Fibroblast of villous mesenchyme (primary cell): ENCODE data around the gene CDSN. TPM values are rescaled to one million over a fixed set of nuclear protein-coding genes. Genes with fewer than 3 reads are reported as not detected.

Experiments used
- DNase-seq: peaks from one replicate; pipeline ENCODE4 v3.0.0-alpha.2; 2010; ENCODE audit warnings: low read depth
- H3K4me3 ChIP-seq: 2 replicates; pipeline ENCODE4 v1.5.1; 2011; ENCODE audit warnings: low read depth, mild to moderate bottlenecking, low read length
- CTCF ChIP-seq: IDR thresholded peaks from 2 replicates; pipeline ENCODE4 v1.5.1; 2012; ENCODE audit warnings: low read depth, mild to moderate bottlenecking, low read length; ENCODE audit not compliant: insufficient read depth
- total RNA-seq: library from RNA; depleted of rRNA; stranded (reverse); fragments of >200 nt; gene quantifications from 2 replicates; pipeline ENCODE4 v1.2.3, GENCODE V29; 2012

The CDSN gene
- total RNA-seq, 1 donor = not detected

- DNase-seq = peak; percentile 88
- TF ChIP-seq CTCF = peak; percentile 77
- H3K4me3 ChIP-seq = no peak overlapping the region
Measured at GRCh38 chr6:31087494-31088089, 32.7 kb downstream of the CDSN start.

GRCh38 chr6:31086788-31087440 is 33.3 kb downstream of the CDSN start:
- no peak overlapping the region for H3K4me3 ChIP-seq
- DNase-seq = peak; percentile 80

GRCh38 chr6:31083742-31084354 is 36.4 kb downstream of the CDSN start:
- no peak for TF ChIP-seq CTCF
- no peak overlapping the region for H3K4me3 ChIP-seq
- peak; percentile 87 for DNase-seq

More at GRCh38 chr6:31086788-31087440, 33.3 kb downstream of the CDSN start:
- no peak for TF ChIP-seq CTCF

- DNase-seq = no peak
- no peak overlapping the region for H3K4me3 ChIP-seq
- TF ChIP-seq CTCF = no peak
Measured at GRCh38 chr6:31081872-31082271, 38.4 kb downstream of the CDSN start.

- peak; percentile 64 for DNase-seq
- H3K4me3 ChIP-seq = no peak overlapping the region
- TF ChIP-seq CTCF = peak; percentile 84
Measured at GRCh38 chr6:31079656-31080261, 40.5 kb downstream of the CDSN start.

GRCh38 chr6:31076611-31077010 is 43.6 kb downstream of the CDSN start:
- TF ChIP-seq CTCF = no peak
- no peak overlapping the region for H3K4me3 ChIP-seq
- peak; percentile 19 for DNase-seq
